ENCODE data around the gene PRR35.

DNA sequence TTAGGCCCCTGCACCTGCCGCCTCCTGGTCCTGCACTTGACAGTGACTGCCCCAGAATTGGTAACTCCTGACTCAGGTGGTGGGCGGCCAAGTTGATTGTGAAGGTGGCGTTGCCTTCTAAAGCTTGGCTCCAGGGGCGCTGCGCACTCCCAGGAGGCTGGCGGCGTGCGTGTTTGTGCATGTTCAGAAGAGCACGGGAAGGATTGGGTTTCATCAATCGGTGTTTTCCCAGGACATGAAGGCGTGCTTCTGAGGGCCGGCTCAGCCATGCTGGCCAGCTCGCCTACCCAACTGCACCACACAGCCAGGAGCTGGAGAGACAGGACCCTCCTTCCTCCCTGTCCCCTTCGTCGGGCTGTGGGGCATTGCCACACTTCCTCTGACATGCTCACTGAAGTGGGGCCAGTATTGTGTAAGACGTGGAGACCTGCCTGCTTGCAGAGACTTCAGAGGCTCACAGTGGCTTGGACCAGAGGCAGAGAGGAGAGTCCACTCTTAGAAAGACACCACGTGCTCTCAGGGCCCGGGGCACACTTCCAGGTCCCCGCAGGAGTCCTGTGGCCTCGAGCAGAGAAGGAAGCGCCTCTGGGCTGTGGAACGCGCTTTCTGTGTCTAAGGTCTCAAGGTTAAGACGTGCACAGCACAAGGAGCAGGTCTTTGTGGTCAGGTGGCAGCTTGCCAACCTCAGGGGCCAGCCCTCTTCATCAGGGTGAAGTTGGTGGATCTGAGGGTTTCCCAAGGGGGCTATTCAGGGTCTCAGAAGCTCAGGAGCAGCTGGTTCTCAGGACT is 32.5 kb downstream of the PRR35 start:
- TF ChIP-seq, protein P1, sequence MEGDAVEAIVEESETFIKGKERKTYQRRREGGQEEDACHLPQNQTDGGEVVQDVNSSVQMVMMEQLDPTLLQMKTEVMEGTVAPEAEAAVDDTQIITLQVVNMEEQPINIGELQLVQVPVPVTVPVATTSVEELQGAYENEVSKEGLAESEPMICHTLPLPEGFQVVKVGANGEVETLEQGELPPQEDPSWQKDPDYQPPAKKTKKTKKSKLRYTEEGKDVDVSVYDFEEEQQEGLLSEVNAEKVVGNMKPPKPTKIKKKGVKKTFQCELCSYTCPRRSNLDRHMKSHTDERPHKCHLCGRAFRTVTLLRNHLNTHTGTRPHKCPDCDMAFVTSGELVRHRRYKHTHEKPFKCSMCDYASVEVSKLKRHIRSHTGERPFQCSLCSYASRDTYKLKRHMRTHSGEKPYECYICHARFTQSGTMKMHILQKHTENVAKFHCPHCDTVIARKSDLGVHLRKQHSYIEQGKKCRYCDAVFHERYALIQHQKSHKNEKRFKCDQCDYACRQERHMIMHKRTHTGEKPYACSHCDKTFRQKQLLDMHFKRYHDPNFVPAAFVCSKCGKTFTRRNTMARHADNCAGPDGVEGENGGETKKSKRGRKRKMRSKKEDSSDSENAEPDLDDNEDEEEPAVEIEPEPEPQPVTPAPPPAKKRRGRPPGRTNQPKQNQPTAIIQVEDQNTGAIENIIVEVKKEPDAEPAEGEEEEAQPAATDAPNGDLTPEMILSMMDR (IDR thresholded peaks at IDR 0.05 in 4 of 5, conservative IDR thresholded peaks at IDR 0.05 in 1 of 5) = peak in 4 of 5 experiments; percentile 20 to 58 (median 38)
- peak; percentile 52 to 61 for TF ChIP-seq POLR2A (IDR thresholded peaks at IDR 0.05)

Data from gastrocnemius medialis (tissue), 4 donors.